GM18502 (cell line): ENCODE data around the gene PHYHD1.
A peak's percentile ranks its signal among the peaks of the same experiment; 100 is the strongest.
"Not testable (repeated sequence)": the region's sequence is repeated elsewhere in the genome, so short reads cannot be mapped to it uniquely, and the experiment has no call there.

Experiments
- ATAC-seq: cut with Tn5 transposase; IDR thresholded peaks from one replicate; pipeline ENCODE4 v1.9.1; 2021; ENCODE audit warnings: mild to moderate bottlenecking; ENCODE audit not compliant: unreplicated experiment, poor library complexity

Gene PHYHD1

GRCh38 chr9:128947527-128948301 is 26.9 kb downstream of the PHYHD1 start, which contains the start of the genes DOLK and NUP188:
DOLK (minus strand) TSS chr9:128947603; CDS start chr9:128947303, 300 bp downstream.
NUP188 (plus strand) TSS chr9:128947699; CDS start chr9:128947720, 21 bp downstream.
- ATAC-seq: peak; percentile 86

GRCh38 chr9:128961403-128961802 is 40.6 kb downstream of the PHYHD1 start:
- not testable (repeated sequence) for ATAC-seq

GRCh38 chr9:128969491-128969890 is 48.7 kb downstream of the PHYHD1 start:
- ATAC-seq: no peak

GRCh38 chr9:128972956-128973355 is 52.2 kb downstream of the PHYHD1 start:
- no peak for ATAC-seq

GRCh38 chr9:128979111-128979510 is 58.3 kb downstream of the PHYHD1 start:
- ATAC-seq: no peak

GRCh38 chr9:128983536-128983935 is 62.8 kb downstream of the PHYHD1 start:
- no peak for ATAC-seq

GRCh38 chr9:128986671-128987070 is 65.9 kb downstream of the PHYHD1 start:
- ATAC-seq: no peak

- ATAC-seq: no peak
These were observed 67.0 kb downstream of the PHYHD1 start for GRCh38 chr9:128987805-128988204.
